ENCODE data around the gene MEF2B. TPM values are rescaled to one million over a fixed set of nuclear protein-coding genes. Genes with fewer than 3 reads are reported as not detected.
"Not testable (repeated sequence)": the region's sequence is repeated elsewhere in the genome, so short reads cannot be mapped to it uniquely, and the experiment has no call there.

MEF2B gene
- total and polyA plus RNA-seq, 2 experiments from 2014 or later: 7.4 to 8.3 TPM

GRCh38 chr19:19149435-19149834, 20.6 kb downstream of the MEF2B start (continued):
- TF ChIP-seq ZNF462 (CRISPR knock-in tag; IDR thresholded peaks at IDR 0.05) (no peak), JUNB (IDR thresholded peaks at IDR 0.05; ENCODE audit: unreplicated experiment) (no peak), POLR2AphosphoS5 (IDR thresholded peaks at IDR 0.05; ENCODE audit: low read depth) (no peak), EZH2phosphoT487 (IDR thresholded peaks at IDR 0.05; ENCODE audit: unreplicated experiment) (no peak), ZNF331 (CRISPR knock-in tag; IDR thresholded peaks at IDR 0.05; ENCODE audit: low read depth) (no peak), REST (IDR thresholded peaks at IDR 0.05; ENCODE audit: unreplicated experiment) (no peak), NANOG (IDR thresholded peaks at IDR 0.05; ENCODE audit: borderline replicate concordance) (no peak)

- H3K36me3 Mint-ChIP-seq (ENCODE audit: low read depth); H3K27ac Mint-ChIP-seq; H3K27me3 Mint-ChIP-seq (ENCODE audit: insufficient read depth, low read depth, poor library complexity): not testable (repeated sequence)
Measured at GRCh38 chr19:19148504-19148903, 21.6 kb downstream of the MEF2B start.

More at GRCh38 chr19:19148504-19148903, 21.6 kb downstream of the MEF2B start:
- H3K79me2 ChIP-seq (replicated peaks; ENCODE audit: insufficient read depth); H2AFZ ChIP-seq; H3K4me1 ChIP-seq (ENCODE audit: insufficient read depth); ATAC-seq; H3K9me2 ChIP-seq (ENCODE audit: insufficient read depth); H3F3A ChIP-seq (replicated peaks; ENCODE audit: low read depth); H3K4me3 ChIP-seq; H4K20me1 ChIP-seq (replicated peaks; ENCODE audit: insufficient read depth); H3K27ac ChIP-seq (ENCODE audit: low read depth); H3K9me3 Mint-ChIP-seq; DNase-seq (ENCODE audit: low spot score); H3K4me3 Mint-ChIP-seq; H3K27me3 ChIP-seq (ENCODE audit: insufficient read depth); H3K4me1 Mint-ChIP-seq; H3K4me2 ChIP-seq; H3K36me3 ChIP-seq (ENCODE audit: insufficient read depth): not testable (repeated sequence)
